ENCODE data around the gene NUDT8. TPM values are rescaled to one million over a fixed set of nuclear protein-coding genes. Genes with fewer than 3 reads are reported as not detected.

Gene NUDT8
- total and polyA plus RNA-seq, 2 of the 8 experiments (the other 6 are each of a cell fraction or from before 2014, with no cell fraction given): 7.2 to 8.3 TPM

DNA sequence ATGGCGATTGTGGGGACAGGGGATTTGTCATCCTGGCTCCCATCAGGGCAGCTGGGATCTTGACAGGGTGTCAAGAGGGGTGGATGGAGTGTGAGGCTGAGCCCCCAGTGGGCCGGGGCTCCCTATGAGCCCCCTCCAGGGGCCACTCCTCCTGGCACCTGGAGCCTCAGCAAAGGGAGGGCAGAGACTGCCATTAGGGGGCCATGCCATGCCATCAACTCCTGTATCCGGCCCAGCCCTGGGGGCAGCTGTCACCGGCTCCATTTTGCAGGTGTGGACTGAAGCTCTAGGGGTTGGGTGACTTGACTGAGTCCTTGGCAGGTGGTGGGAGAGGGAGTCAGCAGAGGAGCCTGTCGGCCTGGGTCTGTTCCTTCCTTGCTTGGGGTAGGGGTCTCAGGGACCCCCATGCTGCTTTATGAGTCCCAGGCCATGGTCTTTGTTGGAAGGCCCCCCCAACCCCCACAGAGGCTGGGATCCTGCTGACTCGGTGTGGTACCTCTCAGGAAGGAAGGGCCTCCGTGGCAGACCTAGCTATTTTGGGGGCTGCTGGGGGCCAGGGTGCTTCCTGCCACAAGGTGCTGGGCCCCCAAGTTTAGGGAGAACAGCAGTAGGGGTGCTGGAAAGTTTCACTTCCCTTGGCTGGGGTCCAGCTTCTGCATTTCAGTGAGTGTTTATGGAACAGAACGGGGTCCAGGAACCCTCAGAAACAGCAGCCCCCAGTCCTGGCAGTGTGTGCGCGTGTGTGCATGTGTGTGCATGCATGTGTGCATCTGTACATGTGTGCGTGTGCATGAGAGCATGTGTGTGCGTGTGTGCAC is 19.3 kb upstream of the NUDT8 start:
- ChIA-PET CTCF (ENCODE audit: partially characterized antibody) (interaction anchor here (0.7 to 8.6 kb wide), 22 partner anchors 8 to 352 kb away, joined by 3 to 99 read pairs (median 4); partner anchors contain the start of genes ALDH3B2, NUDT8 and TBX10), POLR2A (ENCODE audit: partially characterized antibody) (interaction anchor here (1.4 kb wide), 1 partner anchor 25 kb away, joined by 4 read pairs; the partner anchor contains the start of gene ALDH3B2)
- Histone ChIP-seq H2AFZ (ENCODE audit: low read length) (no peak overlapping the region), H3K36me3 (ENCODE audit: control insufficient read depth in 2 of 4, insufficient read depth in 4 of 4, low read length in 3 of 4) (no peaks in the 10 kb centered on the region; a peak in 1 of 8 replicates), H3K4me1 (replicated peaks in 1 of 4; ENCODE audit: control insufficient read depth in 3 of 4, insufficient read depth in 4 of 4, low read length in 3 of 4) (peaks cover 0 to 9% (median 0%) of the 10 kb centered on the region in 4 experiments; a peak in 2 of 7 replicates), H3K27me3 (replicated peaks in 1 of 4; ENCODE audit: control insufficient read depth in 3 of 4, extremely low read depth in 1 of 4, insufficient read depth in 3 of 4, low read length in 3 of 4) (no peaks in the 10 kb centered on the region; a peak in 2 of 7 replicates), H3K56ac (replicated peaks; ENCODE audit: insufficient read length, low read depth, low read length) (no peak overlapping the region), H2BK20ac (ENCODE audit: low read length) (no peak overlapping the region), H3K23me2 (ENCODE audit: low read depth, low read length) (peaks cover 3% of the 10 kb centered on the region), H3K14ac (ENCODE audit: insufficient read length) (no peak overlapping the region), H2BK5ac (ENCODE audit: low read depth, low read length) (peak overlapping the region; percentile 49; the same call in 1 of the 2 replicates), H2BK12ac (ENCODE audit: low read depth, low read length) (peak overlapping the region; percentile 86; the same call in 1 of the 2 replicates), H2BK15ac (ENCODE audit: low read length) (0 out of 2 replicates have a peak overlapping the region, but pooled peaks have one; percentile 50), H3K18ac (ENCODE audit: extremely low read depth, low read length) (peak overlapping the region; percentile 19; the same call in 1 of the 2 replicates), H3K4ac (replicated peaks; ENCODE audit: insufficient read length, low read depth, low read length) (peak overlapping the region; percentile 98), H2BK120ac (replicated peaks; ENCODE audit: low read depth, low read length) (peak overlapping the region; percentile 96), H4K8ac (ENCODE audit: extremely low read depth, insufficient read depth, low read length) (no peak overlapping the region), H3K23ac (ENCODE audit: insufficient read length) (no peak overlapping the region), H3K9me3 (ENCODE audit: insufficient read depth in 2 of 2, low read depth in 1 of 2, low read length in 1 of 2) (no peaks in the 10 kb centered on the region), H4K5ac (ENCODE audit: insufficient read length, low read depth, low read length) (no peak overlapping the region), H3K4me2 (ENCODE audit: insufficient read depth in 1 of 2, low read depth in 2 of 2, low read length in 2 of 2) (no peak overlapping the region), H3K9ac (replicated peaks in 1 of 4; ENCODE audit: extremely low read depth in 1 of 4, low read depth in 3 of 4, low read length in 3 of 4) (no peak overlapping the region), H4K20me1 (replicated peaks in 1 of 2; ENCODE audit: control insufficient read depth in 1 of 2, insufficient read depth in 2 of 2, low read length in 2 of 2) (peaks cover 0 to 5% of the 10 kb centered on the region in 2 experiments), H4K91ac (replicated peaks; ENCODE audit: insufficient read length, low read length) (peak overlapping the region; percentile 91), H3K79me1 (ENCODE audit: low read depth, low read length) (no peaks in the 10 kb centered on the region), H3K27ac (ENCODE audit: low read depth, low read length) (no peak overlapping the region), H3K79me2 (ENCODE audit: control insufficient read depth in 1 of 2, insufficient read depth in 2 of 2, low read length in 2 of 2) (no peaks in the 10 kb centered on the region), H2AK5ac (ENCODE audit: low read depth, low read length) (peak overlapping the region; percentile 97), H3K4me3 (ENCODE audit: extremely low read depth in 1 of 4, insufficient read depth in 2 of 4, low read depth in 3 of 4, low read length in 4 of 4) (no peak overlapping the region)
- DNase-seq (ENCODE audit: low read depth in 1 of 2, low spot score in 2 of 2): no peak
- WGBS, 2 experiments (ENCODE audit: extremely low coverage in 1 of 2, insufficient coverage in 1 of 2, insufficient read length in 1 of 2, insufficient replicate concordance in 2 of 2, low coverage in 1 of 2, low lambda C conversion rate in 2 of 2, missing lambda C conversion rate in 1 of 2): 83% methylated on average over 10 of the region's 12 CpGs; no CpG with 5 or more reads in 1 of the 2 experiments
- no peak for FAIRE-seq
- no peak for TF ChIP-seq POU5F1 (IDR thresholded peaks at IDR 0.05; ENCODE audit: low read depth, low read length)
